Measurements from ENCODE around the gene MAP3K3.

The MAP3K3 gene

DNA sequence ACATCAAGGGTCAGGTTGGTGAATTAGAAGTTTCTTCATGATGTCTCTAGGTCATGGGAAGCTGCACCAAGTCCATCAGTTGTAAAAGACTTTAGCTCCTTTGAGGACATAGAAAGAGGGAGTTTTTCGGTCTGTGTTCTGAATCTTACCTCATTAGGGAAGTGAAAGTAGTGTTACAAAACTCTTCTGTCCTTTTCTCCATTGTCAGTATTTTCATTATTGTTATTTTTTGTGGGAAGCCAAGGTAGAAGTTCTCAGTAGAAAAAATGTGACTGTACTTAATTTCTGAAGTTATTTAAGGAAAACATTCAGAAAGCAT lies 24.2 kb downstream of the MAP3K3 start:
- H3K9me3 ChIP-seq (ENCODE audit: control insufficient read depth, insufficient read depth, low read depth, low read length): no peaks in the 10 kb centered on the region
- peaks cover 41 to 46% of the 10 kb centered on the region in 2 experiments for H3K36me3 ChIP-seq (ENCODE audit: control insufficient read depth in 2 of 2, insufficient read depth in 1 of 2, low read length in 2 of 2)
- H3K27ac ChIP-seq (ENCODE audit: extremely low read depth, low read depth, low read length): no peak overlapping the region
- H3K4me3 ChIP-seq (ENCODE audit: low read depth, low read length): no peak overlapping the region
- H3K4me1 ChIP-seq (ENCODE audit: control insufficient read depth, insufficient read depth, low read length): no peaks in the 10 kb centered on the region
- TF ChIP-seq, protein P1, sequence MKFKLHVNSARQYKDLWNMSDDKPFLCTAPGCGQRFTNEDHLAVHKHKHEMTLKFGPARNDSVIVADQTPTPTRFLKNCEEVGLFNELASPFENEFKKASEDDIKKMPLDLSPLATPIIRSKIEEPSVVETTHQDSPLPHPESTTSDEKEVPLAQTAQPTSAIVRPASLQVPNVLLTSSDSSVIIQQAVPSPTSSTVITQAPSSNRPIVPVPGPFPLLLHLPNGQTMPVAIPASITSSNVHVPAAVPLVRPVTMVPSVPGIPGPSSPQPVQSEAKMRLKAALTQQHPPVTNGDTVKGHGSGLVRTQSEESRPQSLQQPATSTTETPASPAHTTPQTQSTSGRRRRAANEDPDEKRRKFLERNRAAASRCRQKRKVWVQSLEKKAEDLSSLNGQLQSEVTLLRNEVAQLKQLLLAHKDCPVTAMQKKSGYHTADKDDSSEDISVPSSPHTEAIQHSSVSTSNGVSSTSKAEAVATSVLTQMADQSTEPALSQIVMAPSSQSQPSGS (tag by site-specific recombination; IDR thresholded peaks at IDR 0.05; ENCODE audit: low read depth): no peak
- TF ChIP-seq SCRT1 (tag by site-specific recombination; IDR thresholded peaks at IDR 0.05; ENCODE audit: borderline replicate concordance) (no peak), YY1 (tag by site-specific recombination; IDR thresholded peaks at IDR 0.05) (no peak), ZFHX2 (tag by site-specific recombination; conservative IDR thresholded peaks at IDR 0.05) (no peak), ZIC2 (tag by site-specific recombination; IDR thresholded peaks at IDR 0.05) (no peak), ZNF596 (tag by site-specific recombination; IDR thresholded peaks at IDR 0.05) (no peak), ZNF76 (tag by site-specific recombination; IDR thresholded peaks at IDR 0.05; ENCODE audit: borderline replicate concordance, low read depth) (no peak), IKZF3 (tag by site-specific recombination; IDR thresholded peaks at IDR 0.05) (no peak), ELK4 (IDR thresholded peaks at IDR 0.05; ENCODE audit: borderline replicate concordance, low read depth, low read length) (no peak), ZNF175 (tag by site-specific recombination; IDR thresholded peaks at IDR 0.05) (no peak), REST (tag by site-specific recombination; IDR thresholded peaks at IDR 0.05) (no peak), ZNF362 (tag by site-specific recombination; IDR thresholded peaks at IDR 0.05) (no peak), ZNF785 (tag by site-specific recombination; IDR thresholded peaks at IDR 0.05) (no peak), KLF9 (tag by site-specific recombination; IDR thresholded peaks at IDR 0.05; ENCODE audit: low read depth) (no peak), ZNF426 (tag by site-specific recombination; IDR thresholded peaks at IDR 0.05) (no peak), KLF8 (tag by site-specific recombination; IDR thresholded peaks at IDR 0.05) (no peak), ZNF707 (tag by site-specific recombination; IDR thresholded peaks at IDR 0.05) (no peak), ZFP3 (tag by site-specific recombination; IDR thresholded peaks at IDR 0.05; ENCODE audit: low read depth) (no peak), ZNF248 (tag by site-specific recombination; IDR thresholded peaks at IDR 0.05) (no peak)
- ChIA-PET POLR2A (interaction anchor here (1.5 kb wide), 1 partner anchor 18 kb away, joined by 3 read pairs; no protein-coding TSS in a partner anchor), CTCF (no interaction called here)

Measured in HEK293 (cell line).